Adrenal gland (tissue), 12 donors: ENCODE measurements around the gene OPRM1. TPM values are rescaled to one million over a fixed set of nuclear protein-coding genes. Genes with fewer than 3 reads are reported as not detected.

Experiments
- DNase-seq, 7 donors: peaks; one replicate each; pipeline ENCODE4 v3.0.0-alpha.2; 2019 to 2020
- H3K27ac ChIP-seq, 5 donors: fragments of 200-600 bp; sonication (generic) in 4 of 5; 1 replicate in 3 of 5; 2 replicates in 2 of 5; pipeline versions ENCODE4 v1.5.1 to v1.8.0; 2016 to 2020; ENCODE audit warnings: mild to moderate bottlenecking in 1 of 5
- H3K27me3 ChIP-seq: fragments of 200-600 bp; 2 replicates; pipeline ENCODE4 v1.8.0; 2021
- H3K36me3 ChIP-seq, 2 donors: fragments of 200-600 bp; replicated peaks in 1 of 2; 1 replicate in 1 of 2; 2 replicates in 1 of 2; pipeline versions ENCODE4 v1.5.1 to v1.8.0; 2018 to 2022
- H3K4me1 ChIP-seq, 2 donors: fragments of 200-600 bp; replicated peaks in 1 of 2; 1 replicate in 1 of 2; 2 replicates in 1 of 2; pipeline versions ENCODE4 v1.5.1 to v1.8.0; 2018 to 2021
- H3K4me3 ChIP-seq, 4 donors: fragments of 200-600 bp; sonication (generic) in 3 of 4; one replicate each; pipeline ENCODE4 v1.5.1; 2016 to 2018
- H3K9me3 ChIP-seq, 3 donors: fragments of 200-600 bp; sonication (generic) in 1 of 3; replicated peaks in 1 of 3; 1 replicate in 2 of 3; 2 replicates in 1 of 3; pipeline versions ENCODE4 v1.5.1 to v1.8.0; 2016 to 2021
- POLR2A ChIP-seq, 2 donors: fragments of 450-650 bp; IDR thresholded peaks; one replicate each; pipeline ENCODE4 v1.6.1; 2017; ENCODE audit warnings: antibody characterized with exemption in 2 of 2, mild to moderate bottlenecking in 2 of 2, moderate library complexity in 1 of 2
- WGBS, 4 donors: extraction: QIAGEN DNeasy Blood & Tissue Kit in 2 of 4; methylation state at CpG; one replicate each; pipeline versions ENCODE4 v1.1.5 to v1.1.7; 2013 to 2017; 5-methylcytosine and 5-hydroxymethylcytosine counted together
- intact Hi-C, 2 donors: fragments of 100-400 bp; cut with DNase I; formaldehyde crosslinking; loops; one replicate each; pipeline versions ENCODE4 v1.14.1 to v1.15.0; 2022 to 2023
- polyA plus RNA-seq, 3 donors: library from polyadenylated mRNA; stranded (reverse); fragments of 200-250 nt in 2 of 3; fragments of 350-450 nt in 1 of 3; fragmentation: Illumina TruSeq in 1 of 3; extraction: RNeasy Lipid Tissue Mini Kit (QIAGEN cat#74804) in 1 of 3; gene quantifications; one replicate each; pipeline ENCODE4 v1.2.3, GENCODE V29; 2013 to 2014
- total RNA-seq, 9 donors: library from RNA; depleted of rRNA in 4 of 9; stranded (reverse); fragments of >200 nt in 4 of 9; fragments of 120-200 nt in 1 of 9; fragmentation: NEBNext Ultra II Directional in 1 of 9; extraction: Animal tissue kit (Norgen Biotek cat#: 25700) in 1 of 9; gene quantifications; one replicate each; pipeline versions ENCODE4 v1.1.0 to v1.2.4, GENCODE V29; 2013 to 2023
- TF ChIP-seq, protein P1 (sequence below), 6 experiments: fragments of 450-650 bp in 4 of 6; fragments of 200-600 bp in 2 of 6; sonication (generic) in 1 of 6; IDR thresholded peaks; 1 replicate in 5 of 6; 2 replicates in 1 of 6; pipeline versions ENCODE4 v1.5.1 to v1.8.0; 2016 to 2021; ENCODE audit warnings: antibody characterized with exemption in 6 of 6, mild to moderate bottlenecking in 2 of 6, moderate library complexity in 1 of 6
- donor health status: healthy with polysubstance abuse.
- donor health status: Bipolar disorder and iron deficiency.
- donor health status: DM: yes; HTN: yes; CAD: no.
- donor health status: DM: no; HTN: no; CAD: no.
- donor health status: DM: no; HTN: no; CAD: no.
- donor health status: DM: yes; HTN: yes; CAD: no.

Gene OPRM1
- total and polyA plus RNA-seq, 12 donors, result 0.19 to 3.5 (median 1.0) TPM; not detected in 4

DNA sequence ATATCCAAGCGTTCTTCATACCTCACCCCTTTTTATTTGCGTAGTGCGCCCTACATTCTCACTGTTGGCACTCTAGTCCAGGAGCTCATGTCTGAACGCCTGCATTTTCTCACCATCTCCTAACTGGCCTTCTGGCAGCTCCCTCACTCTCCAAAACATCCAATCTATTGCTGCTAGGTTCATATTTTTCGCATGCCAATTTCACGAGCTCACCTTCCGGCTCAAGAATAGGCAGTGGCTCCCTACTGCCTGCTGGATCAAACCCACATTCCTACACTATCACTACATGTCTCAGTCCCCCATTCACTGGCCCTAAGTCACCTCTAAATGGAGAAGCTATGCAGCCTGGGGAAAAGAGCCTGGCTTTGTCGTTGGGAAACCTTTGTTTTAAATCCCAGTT, 202.5 kb downstream of the OPRM1 start:
- TF ChIP-seq, protein P1, sequence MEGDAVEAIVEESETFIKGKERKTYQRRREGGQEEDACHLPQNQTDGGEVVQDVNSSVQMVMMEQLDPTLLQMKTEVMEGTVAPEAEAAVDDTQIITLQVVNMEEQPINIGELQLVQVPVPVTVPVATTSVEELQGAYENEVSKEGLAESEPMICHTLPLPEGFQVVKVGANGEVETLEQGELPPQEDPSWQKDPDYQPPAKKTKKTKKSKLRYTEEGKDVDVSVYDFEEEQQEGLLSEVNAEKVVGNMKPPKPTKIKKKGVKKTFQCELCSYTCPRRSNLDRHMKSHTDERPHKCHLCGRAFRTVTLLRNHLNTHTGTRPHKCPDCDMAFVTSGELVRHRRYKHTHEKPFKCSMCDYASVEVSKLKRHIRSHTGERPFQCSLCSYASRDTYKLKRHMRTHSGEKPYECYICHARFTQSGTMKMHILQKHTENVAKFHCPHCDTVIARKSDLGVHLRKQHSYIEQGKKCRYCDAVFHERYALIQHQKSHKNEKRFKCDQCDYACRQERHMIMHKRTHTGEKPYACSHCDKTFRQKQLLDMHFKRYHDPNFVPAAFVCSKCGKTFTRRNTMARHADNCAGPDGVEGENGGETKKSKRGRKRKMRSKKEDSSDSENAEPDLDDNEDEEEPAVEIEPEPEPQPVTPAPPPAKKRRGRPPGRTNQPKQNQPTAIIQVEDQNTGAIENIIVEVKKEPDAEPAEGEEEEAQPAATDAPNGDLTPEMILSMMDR (IDR thresholded peaks at IDR 0.05), result no peak
- TF ChIP-seq POLR2A (IDR thresholded peaks at IDR 0.05), result no peak
- 84 to 88% (median 85%) methylated on average over 8 of the region's 8 CpGs for WGBS, 4 donors
- no peak for DNase-seq

DNA sequence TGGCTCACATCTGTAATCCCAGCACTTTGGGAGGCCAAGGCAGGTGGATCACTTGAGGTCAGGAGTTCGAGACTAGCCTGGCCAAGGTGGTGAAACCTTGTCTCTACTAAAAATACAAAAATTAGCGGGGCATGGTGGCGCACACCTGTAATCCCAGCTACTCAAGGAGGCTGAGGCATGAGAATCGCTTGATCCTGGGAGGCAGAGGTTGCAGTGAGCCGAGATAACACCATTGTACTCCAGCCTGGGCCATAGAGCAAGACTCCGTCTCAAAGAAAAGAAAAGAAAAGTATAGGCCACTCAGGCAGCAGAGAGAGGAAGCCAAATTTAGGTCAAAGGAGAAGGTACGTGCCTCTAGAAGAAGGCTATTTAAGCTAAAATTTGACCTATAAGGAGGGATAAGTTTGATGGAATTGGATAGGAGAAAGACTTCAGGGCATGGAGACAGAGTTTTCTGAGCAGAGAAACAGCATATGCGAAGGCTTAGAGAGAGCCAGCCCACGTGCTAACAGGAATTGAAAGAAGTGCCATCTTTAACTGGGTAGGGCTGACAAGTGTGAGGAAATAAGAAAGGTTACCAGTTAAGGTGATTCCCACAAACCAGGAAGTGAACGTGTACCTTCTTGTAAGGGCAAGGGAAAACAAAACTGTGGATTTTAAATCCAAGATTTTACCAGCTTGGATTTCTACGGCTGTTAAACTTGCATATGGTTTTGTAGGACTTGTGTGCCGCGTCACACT, 203.7 kb downstream of the OPRM1 start:
- WGBS, 4 donors, result 79 to 91% (median 86%) methylated on average over 13 of the region's 13 CpGs
- intact Hi-C loops, result no loop called here
- Histone ChIP-seq H3K4me1 (no peaks in the 10 kb centered on the region), H3K4me3 (no peak overlapping the region), H3K27ac (no peak overlapping the region), H3K36me3 (no peaks in the 10 kb centered on the region), H3K9me3 (no peaks in the 10 kb centered on the region), H3K27me3 (no peaks in the 10 kb centered on the region)
- no peak for TF ChIP-seq POLR2A (IDR thresholded peaks at IDR 0.05)
- TF ChIP-seq, protein P1 (IDR thresholded peaks at IDR 0.05), result no peak
- no peak for DNase-seq

More for the DNA sequence above, 202.5 kb downstream of the OPRM1 start:
- intact Hi-C loops, result no loop called here
- Histone ChIP-seq H3K4me3 (no peak overlapping the region), H3K27ac (no peak overlapping the region), H3K36me3 (no peaks in the 10 kb centered on the region), H3K4me1 (no peaks in the 10 kb centered on the region), H3K27me3 (no peaks in the 10 kb centered on the region), H3K9me3 (no peaks in the 10 kb centered on the region)

DNA sequence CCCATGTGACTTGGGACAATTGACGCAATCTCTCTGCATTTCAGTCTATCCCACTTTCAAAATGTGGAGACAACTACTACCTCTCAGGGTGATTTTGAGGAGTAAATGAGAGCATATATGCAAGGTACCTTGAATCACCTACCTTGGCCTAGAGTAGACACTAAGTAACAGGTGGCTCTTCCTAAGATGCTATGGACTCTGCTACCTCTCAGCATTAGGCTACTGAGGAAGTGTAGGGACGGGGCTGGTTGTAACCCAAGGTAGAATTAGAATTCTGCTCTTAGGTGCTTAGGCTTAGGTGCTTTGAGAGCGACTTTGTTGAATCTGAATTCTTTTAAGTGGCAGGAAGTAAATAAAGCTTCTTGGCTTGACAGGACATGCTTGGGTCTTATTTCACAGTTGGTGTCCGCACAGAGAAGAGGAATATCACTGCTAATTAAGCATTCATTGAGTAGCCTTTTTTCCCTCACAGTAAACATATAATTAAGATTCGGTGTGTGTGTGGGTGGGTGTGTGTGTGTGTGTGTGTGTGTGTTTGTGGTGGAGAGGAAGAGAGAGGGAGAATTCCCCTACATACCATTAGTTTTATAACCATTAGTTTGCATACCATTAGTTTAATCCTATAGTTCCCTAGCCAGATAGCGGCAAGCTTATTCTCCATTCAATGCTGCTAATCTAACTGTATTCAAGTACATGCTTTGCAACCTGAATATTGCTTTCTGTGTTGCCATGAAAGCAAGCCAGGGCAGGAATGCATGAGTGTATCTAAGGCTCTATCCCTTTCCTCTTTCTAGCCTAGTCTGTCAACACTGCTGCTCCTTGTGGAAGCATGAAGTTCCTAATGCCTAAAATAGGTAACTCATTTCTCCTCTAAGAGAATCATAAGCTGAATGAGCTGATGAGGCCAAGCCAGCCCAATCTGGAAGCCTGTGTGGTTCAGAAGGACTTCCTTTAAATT, 205.0 kb downstream of the OPRM1 start:
- no peak for DNase-seq
- no peak overlapping the region for H3K27ac ChIP-seq
- H3K27me3 ChIP-seq, result no peaks in the 10 kb centered on the region
- no peaks in the 10 kb centered on the region for H3K9me3 ChIP-seq
- TF ChIP-seq POLR2A (IDR thresholded peaks at IDR 0.05), result no peak
- TF ChIP-seq, protein P1 (IDR thresholded peaks at IDR 0.05), result no peak
- intact Hi-C loops, result no loop called here
- no peaks in the 10 kb centered on the region for H3K4me1 ChIP-seq
- H3K4me3 ChIP-seq, result no peak overlapping the region
- 71 to 80% (median 73%) methylated on average over 6 of the region's 6 CpGs for WGBS, 4 donors
- H3K36me3 ChIP-seq, result no peaks in the 10 kb centered on the region

DNA sequence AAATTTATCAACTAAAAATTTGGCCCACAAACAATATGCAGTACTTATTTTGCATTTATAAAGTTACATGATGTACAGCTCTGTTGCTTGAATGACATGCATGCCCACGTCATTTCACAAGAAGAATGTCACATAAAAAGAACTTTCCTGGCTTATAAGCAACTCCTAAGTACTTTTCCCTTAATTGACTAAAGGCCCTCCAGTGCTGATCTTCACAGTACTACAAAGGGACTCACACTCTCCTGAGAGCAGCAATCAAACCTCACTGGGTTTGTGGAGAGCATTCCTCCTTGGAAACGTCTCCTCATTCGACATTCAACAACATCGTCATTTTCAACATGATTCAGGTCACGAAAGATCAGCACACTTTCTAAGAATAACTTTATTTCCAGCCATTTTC, 206.5 kb downstream of the OPRM1 start:
- Histone ChIP-seq H3K9me3 (no peaks in the 10 kb centered on the region), H3K4me1 (no peaks in the 10 kb centered on the region), H3K36me3 (no peaks in the 10 kb centered on the region), H3K4me3 (no peak overlapping the region), H3K27ac (no peak overlapping the region), H3K27me3 (no peaks in the 10 kb centered on the region)
- no peak for DNase-seq
- no peak for TF ChIP-seq POLR2A (IDR thresholded peaks at IDR 0.05)
- TF ChIP-seq, protein P1 (IDR thresholded peaks at IDR 0.05), result no peak
- intact Hi-C loops, result no loop called here
- 60 to 74% (median 68%) methylated on average over 5 of the region's 5 CpGs for WGBS, 4 donors
